HG02623 (cell line): Measurements from ENCODE around the gene CCDC107.

Source experiments
- ATAC-seq: cut with Tn5 transposase; IDR thresholded peaks from one replicate; pipeline ENCODE4 v1.9.1; 2021; ENCODE audit warnings: moderate library complexity; ENCODE audit not compliant: unreplicated experiment

The CCDC107 gene

DNA sequence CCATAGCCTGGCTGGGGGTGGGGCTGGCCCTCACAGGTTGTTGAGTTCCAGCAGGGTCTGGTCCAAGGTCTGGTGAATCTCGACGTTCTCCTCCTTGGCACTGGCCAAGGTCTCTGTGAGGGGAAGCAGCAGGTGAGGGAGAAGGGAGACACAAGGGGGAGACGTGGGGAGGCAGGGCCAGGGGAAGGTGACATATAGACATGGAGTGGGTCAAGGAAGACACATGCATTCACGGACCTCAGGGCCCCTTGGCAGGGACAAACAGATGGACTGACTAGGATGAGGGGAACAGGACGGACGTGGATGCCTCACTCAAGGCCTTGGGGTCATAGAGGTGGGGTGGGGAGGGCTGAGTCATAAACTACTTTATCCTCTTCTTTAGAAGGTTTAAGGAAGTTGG is 24.0 kb downstream of the CCDC107 start:
- no peak for ATAC-seq

DNA sequence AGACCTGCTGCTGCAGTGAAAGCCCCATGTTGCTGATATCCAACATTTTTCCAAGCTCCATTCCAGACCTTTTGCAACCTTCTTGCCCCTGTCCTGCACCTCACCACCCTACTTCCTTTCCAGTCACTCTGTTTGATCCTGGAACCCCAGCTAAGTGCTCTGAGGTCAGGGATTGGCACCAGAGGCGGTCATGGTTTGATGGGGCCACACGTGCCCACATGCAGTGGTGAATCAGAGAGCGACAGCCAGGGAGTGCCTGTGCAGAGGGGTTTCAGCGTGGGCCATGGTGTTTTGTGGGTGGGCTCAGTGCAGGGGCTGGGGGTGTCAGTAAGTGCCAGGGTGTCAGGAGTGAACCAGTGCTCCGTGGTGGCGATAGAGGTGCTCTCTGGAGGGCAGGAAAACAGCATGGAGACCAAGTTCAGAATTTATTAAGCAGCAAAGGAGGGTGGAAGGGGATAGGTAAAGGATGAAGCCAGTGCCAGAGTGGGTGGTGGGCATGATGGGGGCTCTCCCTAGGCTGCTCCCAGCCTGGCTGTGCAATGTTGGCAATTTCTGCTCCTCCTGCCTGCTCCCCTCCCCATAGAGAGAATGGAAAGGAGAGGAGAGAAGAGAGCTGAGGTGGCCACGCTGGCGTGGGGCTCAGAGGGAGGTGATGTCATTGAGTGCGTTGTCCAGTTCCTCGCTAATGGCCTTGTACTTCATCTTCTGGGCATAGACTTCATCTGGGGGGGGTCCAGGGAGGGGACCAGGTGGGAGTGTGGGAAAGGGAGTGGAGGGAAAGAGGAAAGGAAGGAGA is 24.6 kb downstream of the CCDC107 start:
- ATAC-seq, result no peak

DNA sequence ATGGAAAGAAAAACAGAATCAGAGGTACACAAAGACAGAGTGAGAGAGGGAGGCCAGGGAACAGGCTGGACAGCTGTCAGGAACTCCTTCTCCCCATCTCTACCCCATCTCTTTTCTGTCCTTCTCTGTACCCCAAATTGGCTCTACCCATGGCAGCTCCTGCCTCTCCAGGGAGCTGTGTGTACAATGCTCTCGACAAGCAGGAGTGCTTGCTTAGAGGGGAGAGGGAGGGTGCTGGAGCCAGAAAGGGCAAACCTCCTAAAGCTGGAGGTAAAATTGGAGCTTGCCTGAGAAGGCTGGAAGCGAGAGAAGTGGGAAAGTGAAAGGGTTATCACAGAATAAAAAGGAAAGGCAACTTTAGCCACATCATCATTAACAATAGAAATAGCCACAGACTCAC is 25.2 kb downstream of the CCDC107 start:
- no peak for ATAC-seq

DNA sequence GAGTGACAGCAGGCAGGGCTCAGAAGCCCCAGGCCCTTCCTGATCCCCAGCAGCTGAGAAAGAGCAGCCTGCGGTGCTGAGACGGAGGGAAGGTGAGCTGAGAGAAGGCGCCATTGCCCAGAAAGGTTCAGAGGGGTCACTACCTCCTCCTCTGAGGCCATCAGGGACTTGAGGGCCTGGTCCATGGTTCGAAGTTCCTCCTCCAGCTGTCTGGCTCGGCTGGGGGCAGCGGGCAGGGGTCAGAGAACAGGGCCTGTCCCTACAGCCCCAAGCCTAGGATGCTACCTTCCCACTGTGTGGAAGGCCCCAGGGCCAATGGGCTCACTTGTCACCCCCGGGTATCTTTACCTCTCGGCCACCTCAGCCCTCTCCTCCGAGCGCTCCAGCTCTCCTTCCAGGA is 26.8 kb downstream of the CCDC107 start:
- no peak for ATAC-seq

DNA sequence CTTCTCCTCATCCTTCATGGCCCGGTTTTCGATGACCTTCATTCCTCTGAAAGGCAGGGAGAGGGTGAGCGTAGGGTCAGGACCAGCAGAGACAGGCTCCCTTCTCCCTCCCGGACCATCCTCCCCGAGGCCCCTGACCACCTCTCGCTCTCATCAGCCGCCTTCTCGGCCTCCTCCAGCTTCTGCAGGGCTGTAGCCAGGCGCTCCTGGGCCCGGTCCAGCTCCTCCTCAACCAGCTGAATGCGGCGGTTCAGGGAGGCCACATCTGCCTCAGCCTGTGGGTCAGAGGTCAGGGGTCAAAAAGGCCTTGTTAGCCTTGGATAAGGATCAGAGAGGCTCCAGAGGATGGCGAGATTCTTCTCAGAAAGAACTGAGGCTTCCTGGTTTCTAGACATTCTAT is 27.4 kb downstream of the CCDC107 start:
- ATAC-seq, result no peak

DNA sequence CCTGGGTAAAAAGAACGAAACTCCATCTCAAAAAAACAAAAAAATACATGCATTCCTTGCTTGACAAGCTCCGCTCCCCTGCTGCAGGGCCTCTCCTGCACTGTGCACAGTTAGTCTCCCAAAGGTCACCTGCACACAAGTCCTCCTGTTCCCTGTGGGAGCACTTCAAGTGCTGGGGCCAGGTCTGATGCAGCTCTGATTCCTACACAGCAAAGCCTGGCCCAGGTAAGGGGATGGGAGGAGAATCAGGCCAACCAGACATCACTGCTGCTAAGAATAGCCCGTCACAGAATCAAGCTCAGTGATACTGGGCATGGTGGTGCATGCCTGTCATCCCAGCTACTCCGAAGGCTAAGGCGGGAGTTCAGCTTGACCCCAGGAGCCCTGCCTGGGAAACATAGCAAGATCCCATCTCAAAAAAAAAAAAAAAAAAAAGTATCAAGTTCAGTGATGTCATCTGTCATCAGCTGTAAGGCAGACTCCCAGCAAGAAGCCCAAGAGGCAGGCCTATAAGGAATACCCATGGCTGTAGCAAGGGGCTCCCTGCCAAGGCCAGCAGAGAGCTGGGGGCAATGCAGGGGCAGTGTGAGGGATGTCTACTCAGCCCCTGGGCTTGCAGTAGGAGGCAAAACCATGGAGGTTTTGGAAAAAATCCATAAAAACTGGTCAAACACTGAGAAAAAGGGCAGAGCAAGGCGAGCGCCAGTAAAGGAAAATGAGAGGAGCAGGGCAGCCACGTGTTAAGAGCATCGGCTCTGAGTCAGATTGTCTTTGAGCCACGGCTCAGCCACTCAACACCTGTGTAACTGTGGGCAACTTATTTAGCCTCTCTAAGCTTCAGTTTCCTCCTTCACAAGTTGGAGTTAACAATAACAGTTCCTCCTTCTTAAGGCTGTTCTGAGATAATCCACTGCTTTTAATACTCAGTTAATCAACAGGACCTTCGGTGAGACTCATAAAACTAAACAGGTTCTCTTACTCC is 28.4 kb downstream of the CCDC107 start:
- no peak for ATAC-seq

DNA sequence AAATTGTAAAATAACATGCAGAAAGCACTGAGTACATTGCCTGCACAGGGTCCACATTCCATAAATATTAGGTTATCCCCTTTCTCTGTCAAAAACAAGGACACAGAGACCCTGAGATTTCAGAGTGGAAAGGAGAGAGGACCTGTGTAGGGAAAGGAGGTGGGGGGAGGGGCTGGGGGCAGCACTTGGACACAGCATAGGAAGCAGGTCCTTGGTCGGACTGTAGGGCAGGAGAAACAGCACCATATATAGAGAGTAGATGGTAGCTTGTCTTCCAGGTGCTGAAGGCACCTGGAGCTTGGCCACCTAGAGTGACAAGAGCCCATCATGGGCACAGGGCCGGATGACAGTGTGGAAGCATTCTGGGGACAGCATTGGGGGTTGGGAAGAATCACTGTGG is 29.2 kb downstream of the CCDC107 start:
- no peak for ATAC-seq

DNA sequence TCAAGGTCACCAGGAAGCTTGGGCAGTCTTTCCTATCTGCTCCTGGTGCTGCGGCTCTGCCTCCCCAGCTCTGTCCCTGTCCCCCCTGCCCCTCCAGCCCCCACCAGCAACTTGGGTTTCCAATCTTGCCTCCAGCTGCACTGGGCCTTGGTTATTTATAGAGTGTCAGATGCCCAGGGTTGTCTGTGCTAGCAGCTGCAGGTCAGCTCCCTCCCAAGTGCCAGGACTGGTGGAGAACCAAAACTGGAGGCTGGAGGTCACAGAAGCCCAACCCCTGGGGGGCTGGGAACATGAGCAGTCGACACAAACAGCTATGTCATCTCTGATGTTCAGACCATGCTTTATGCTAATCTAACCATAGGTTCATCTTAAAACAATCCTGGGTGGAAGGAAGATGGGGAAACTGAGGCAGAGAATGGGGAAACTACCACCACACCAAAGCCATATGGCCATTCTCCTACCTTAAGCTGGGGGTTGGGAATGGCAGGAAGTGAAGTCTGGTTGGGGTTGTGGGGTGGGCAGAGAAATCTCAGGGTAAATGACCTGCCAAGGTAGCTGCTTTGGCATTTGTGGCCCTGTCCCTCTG is 30.0 kb downstream of the CCDC107 start:
- ATAC-seq, result no peak

DNA sequence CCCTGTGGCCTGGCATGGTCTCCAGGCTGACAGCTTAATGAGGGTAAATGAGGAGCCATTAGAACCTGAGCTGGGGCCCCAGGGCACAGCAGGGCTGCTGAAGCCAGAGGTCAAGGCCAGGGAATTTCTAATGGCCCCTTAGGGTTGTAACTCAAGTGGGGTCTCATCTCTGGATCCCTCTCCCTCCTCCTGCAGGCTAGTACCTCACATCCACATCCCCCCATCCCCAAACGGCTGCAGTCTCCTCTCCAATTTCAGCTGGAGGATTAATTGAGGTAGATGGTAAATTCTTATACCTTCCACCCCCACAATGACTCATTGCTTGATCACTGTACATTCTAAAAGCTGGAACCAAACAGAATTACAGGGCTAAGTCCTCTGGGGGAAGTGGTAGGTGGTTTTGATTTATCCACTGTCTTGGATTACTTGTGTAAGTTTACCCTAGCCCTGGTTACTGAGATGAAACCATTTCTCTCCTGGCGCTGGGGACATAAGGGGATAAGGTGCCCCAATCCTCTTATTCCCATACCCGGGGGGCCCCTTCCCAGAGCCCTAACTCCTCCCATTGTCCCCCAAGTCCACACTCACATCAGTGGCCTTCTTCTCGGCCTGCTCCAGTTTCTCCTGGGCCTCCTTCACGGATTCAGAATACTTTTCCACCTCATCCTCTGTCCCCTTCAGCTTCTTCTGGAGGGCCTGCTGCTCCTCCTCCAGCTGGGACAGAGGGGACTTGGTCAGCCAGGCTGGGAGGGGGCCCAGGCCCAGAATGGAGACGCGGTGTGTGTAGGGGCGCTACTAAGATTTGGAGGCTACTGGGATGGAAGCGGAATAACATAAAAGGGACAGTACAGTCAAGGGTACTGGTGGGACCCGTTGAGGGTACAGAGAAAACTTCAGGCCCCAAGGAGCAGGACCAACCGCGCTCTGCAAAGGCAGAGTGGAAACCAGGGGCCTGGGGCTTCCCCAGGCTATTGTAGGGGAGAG is 30.8 kb downstream of the CCDC107 start:
- ATAC-seq, result no peak

DNA sequence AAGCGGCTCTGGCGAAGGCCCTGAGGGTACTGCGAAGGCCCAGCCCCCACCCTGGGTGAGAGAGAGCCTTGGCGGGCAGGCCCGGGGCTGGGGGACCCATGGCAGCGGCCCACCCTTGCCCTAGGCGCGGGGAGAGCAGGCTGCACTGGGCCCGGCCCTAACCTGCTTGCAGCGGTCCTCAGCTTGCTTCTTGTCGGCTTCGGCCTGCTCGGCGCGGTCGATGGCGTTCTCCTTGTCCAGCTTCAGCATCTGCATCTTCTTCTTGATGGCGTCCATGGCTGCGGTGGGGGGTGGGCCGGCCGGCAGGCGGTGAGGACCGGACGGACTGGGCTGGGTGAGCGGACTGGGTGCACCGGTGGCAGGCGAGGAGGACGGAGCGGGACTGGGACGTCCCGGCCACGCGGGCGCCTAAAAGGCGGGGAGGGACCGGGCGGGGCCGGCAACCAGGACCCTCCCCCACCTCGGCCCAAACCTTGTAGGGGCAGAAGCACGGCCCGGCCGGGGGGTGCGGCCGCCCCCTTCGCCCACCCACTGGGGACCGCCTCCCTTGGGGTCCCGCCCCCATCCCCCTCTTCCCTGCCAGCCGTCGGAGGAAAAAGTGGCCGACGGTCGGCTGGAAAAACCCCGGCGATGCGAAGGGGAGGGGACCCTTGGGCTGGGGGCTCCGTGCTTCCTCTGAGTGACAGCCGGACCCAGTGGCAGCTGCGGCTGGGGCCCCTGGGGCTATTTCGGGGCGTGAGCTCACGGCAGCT is 31.6 kb downstream of the CCDC107 start, which contains the start of gene TPM2:
Gene TPM2, minus strand, starts transcription at position 384 of the 752 bp plus-strand sequence. Its CDS starts 108 bp downstream, at position 276.
- ATAC-seq, result no peak

DNA sequence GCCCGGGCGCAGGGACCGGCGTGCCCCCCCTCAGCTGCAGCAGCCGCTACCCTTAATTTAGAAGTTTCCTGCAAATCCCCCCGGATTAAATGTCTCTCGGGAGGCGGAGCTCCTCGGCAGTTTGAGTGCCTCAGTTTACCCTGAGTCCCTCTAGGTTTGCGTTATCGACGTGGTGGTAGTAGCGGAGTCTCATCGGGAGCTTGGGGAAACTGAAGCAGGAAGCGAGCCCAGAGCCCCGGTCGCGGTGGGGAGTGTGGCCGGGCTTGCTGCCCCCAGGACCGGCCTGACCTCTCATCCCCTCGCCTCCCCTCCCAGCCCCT is 32.2 kb downstream of the CCDC107 start:
- ATAC-seq, result no peak

DNA sequence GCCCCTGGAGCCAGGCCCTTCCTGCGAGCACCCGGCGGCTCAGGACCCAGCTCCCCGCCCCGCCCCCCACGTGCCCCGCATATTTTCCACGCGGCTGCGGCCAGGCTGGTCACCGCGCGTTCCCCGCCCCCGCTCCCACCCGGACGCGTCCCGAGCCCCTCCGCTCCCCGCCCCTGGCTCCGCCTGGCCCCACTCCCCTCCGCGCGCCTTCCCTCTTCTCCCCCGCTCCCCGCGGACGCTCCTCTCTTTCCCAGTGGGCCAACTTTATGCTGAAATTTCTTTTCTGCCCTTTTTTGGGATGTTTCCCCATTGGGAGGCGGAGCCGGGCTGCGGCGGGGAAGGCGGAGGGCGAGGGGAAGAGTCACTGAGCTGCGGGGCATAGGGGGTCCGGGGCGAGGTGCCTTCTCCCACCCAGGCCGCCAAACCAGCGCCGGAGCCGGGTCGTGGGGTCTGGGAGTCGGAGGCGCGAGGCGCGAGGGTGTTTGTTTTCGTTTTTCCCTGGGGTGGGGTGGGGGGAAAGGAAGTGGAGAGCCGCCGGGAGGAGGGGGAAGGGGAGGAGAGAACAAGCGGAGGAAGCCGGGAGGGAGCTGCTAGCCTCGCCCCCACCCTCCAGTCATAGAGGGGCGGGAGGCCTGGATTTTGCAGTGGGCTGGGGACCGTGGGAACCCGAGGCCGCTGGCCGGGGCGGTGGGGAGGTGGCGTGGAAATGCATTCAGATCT is 32.7 kb downstream of the CCDC107 start:
- ATAC-seq, result no peak

DNA sequence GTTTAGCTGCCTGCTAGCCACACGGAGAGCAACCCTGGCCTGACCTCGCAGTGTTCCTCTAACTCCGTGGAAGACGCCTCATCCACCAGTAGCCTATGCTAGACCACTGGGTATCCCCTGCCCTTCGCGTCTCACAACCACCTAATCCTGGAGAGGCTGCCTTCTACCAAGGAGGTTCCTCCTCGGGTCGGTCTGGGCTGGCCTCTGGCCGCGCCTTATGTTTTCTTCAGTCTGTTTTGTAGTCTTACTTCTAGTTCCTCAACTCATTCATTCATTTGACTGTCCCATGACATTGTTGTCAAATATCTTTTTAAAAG is 33.2 kb downstream of the CCDC107 start:
- ATAC-seq, result no peak

DNA sequence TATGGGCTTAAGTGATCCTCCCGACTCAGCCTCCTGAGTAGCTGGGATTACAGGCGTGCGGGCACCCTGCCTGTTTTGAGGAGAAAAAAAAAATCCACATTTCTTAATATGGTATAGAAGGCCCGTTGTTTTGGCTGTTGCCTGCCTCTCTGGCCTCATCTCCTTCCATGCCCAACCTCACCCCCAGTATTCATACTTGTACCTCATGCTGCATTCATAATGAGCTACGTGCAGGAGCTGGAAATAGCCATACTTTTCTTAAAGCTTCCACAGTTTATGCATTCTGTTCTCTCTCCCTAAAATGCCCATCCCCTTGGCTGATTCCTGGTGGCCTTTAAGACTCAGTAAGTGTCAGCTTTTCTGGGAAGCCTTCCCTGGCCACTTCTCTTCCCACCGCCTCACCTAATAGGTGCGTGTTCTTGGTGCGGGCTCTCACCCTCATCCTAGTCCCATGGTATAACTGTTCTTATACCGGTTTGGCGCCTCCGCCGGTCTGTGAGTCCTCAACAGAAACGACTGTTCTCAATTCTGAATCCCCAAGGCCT is 33.7 kb downstream of the CCDC107 start:
- ATAC-seq, result no peak

DNA sequence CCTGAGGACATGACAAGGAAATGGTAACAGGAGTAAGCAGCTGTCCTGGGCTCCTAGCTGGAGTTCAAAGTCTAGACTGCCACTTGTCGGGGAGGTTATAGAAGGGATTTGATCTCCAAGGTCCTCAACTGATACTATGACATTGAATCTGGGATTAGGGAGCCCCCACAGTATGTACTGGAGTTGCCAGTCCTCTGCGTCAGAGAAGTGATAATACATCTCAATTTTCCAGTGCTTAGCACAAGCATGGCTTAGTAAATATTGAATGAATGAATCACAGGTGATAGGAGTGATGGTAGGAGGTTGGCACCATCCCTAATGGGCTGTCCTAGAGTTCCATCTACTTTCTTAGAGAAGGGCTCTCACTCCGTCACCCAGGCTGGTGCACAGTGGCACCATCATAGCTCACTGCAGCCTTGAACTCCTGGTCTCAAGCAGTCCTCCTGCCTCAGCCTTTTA is 37.9 kb downstream of the CCDC107 start:
- no peak for ATAC-seq

DNA sequence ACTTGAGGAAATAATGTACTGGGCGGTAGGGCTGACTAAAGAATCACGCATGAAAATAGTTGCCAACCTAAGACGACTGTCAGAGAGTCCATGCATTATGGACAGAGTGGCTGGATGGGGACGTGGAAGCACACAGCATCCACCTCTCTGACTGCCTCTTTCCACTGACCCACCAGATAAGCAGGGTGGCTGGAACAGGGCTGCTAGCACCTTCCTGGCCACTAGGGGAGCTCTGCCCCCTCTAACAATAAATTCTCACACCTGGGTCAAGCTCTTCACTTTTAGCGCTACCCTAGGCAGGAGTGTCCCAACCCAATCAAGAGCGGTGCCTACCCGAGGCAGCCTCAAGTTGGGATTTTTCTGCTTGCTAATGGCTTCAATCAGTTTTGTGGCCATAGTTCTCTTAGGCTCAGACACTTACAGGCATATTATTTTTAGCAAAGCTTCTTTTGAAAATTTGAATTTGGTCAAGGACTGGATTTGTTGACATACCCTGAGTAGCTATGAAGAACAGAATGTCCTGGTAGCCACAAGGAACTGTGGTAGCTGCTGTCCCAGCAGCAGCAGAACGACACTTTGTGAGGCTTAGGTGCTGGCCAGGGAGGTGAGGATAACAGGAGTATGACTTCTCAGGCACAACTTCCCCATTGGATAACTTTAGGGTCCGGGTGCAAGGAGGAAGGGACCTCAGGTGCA is 38.6 kb downstream of the CCDC107 start:
- peak; percentile 75 for ATAC-seq

DNA sequence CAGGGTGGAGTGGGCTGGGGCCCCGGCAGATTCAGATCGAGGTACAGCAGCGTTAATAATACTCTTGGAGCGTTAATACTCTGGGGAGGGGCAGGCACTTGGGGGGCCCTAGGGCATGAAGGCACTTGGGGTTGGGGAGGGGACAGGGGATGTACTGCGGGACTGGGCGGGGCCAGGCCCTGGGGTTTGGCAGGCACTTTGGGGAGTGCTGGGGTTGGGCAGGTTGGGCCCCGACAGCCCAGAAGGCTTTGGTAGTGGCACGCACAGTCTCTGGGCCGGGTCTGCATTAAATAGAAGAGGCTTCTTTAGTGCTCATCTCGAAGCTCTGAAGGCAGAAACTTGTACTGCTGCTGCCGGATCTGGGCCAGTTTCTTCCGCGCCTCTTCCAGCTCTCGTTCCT is 39.4 kb downstream of the CCDC107 start:
- no peak for ATAC-seq

DNA sequence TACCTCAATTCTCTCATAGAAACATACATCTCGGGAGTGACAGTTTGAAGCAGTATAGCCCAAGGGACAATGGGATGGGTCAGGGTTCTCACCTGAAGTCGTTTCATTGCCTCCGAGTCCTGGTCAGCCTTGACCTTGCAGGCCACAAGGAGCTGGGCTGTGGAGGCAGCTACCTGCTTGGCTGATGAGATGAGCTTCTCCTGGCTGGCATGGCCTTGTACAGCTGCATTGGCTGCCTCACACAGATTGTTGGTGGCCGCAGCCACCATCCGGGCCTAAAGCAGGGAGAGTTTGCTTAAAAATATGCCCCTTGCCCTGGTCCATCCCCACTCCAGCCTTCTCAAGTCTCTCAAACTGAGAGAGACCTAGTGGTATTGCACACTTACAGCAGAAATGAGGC is 40.1 kb downstream of the CCDC107 start:
- no peak for ATAC-seq
